Measurements from ENCODE around the gene NSG1.
"Not testable (repeated sequence)": the region's sequence is repeated elsewhere in the genome, so short reads cannot be mapped to it uniquely, and the experiment has no call there.

NSG1 gene

GRCh38 chr4:4436244-4436823 lies 49.4 kb downstream of the NSG1 start:
- no peak for DNase-seq (ENCODE audit: low read depth)

GRCh38 chr4:4437798-4438470 lies 51.0 kb downstream of the NSG1 start:
- DNase-seq (ENCODE audit: low read depth) = no peak

GRCh38 chr4:4438891-4439290 lies 52.0 kb downstream of the NSG1 start:
- no peak for DNase-seq (ENCODE audit: low read depth)

GRCh38 chr4:4439782-4440181 lies 52.9 kb downstream of the NSG1 start:
- DNase-seq (ENCODE audit: low read depth) = no peak

- no peak for DNase-seq (ENCODE audit: low read depth)
Measured at GRCh38 chr4:4440333-4441061, 53.6 kb downstream of the NSG1 start.

GRCh38 chr4:4443821-4444220 lies 56.9 kb downstream of the NSG1 start:
- DNase-seq (ENCODE audit: low read depth) = no peak

- no peak for DNase-seq (ENCODE audit: low read depth)
Measured at GRCh38 chr4:4446434-4446833, 59.5 kb downstream of the NSG1 start.

- DNase-seq (ENCODE audit: low read depth) = no peak
Measured at GRCh38 chr4:4455210-4455865, 68.4 kb downstream of the NSG1 start.

GRCh38 chr4:4456351-4456750 lies 69.4 kb downstream of the NSG1 start:
- DNase-seq (ENCODE audit: low read depth) = no peak

- DNase-seq (ENCODE audit: low read depth) = no peak
Measured at GRCh38 chr4:4456816-4457578, 70.1 kb downstream of the NSG1 start.

GRCh38 chr4:4457803-4458553 lies 71.1 kb downstream of the NSG1 start:
- no peak for DNase-seq (ENCODE audit: low read depth)

GRCh38 chr4:4459181-4459580 lies 72.3 kb downstream of the NSG1 start:
- no peak for DNase-seq (ENCODE audit: low read depth)

GRCh38 chr4:4460759-4461158 lies 73.9 kb downstream of the NSG1 start:
- no peak for DNase-seq (ENCODE audit: low read depth)

- DNase-seq (ENCODE audit: low read depth) = no peak
Measured at GRCh38 chr4:4461178-4461577, 74.3 kb downstream of the NSG1 start.

- no peak for DNase-seq (ENCODE audit: low read depth)
Measured at GRCh38 chr4:4461850-4462249, 74.9 kb downstream of the NSG1 start.

- DNase-seq (ENCODE audit: low read depth) = no peak
Measured at GRCh38 chr4:4462970-4463369, 76.1 kb downstream of the NSG1 start.

GRCh38 chr4:4465238-4465637 lies 78.3 kb downstream of the NSG1 start:
- not testable (repeated sequence) for DNase-seq (ENCODE audit: low read depth)
